Measurements from ENCODE around the gene DNAJC7. TPM values are rescaled to one million over a fixed set of nuclear protein-coding genes. Genes with fewer than 3 reads are reported as not detected.

Gene DNAJC7
- total and polyA plus RNA-seq, 4 donors: 68.2 to 84.2 (median 74.3) TPM

DNA sequence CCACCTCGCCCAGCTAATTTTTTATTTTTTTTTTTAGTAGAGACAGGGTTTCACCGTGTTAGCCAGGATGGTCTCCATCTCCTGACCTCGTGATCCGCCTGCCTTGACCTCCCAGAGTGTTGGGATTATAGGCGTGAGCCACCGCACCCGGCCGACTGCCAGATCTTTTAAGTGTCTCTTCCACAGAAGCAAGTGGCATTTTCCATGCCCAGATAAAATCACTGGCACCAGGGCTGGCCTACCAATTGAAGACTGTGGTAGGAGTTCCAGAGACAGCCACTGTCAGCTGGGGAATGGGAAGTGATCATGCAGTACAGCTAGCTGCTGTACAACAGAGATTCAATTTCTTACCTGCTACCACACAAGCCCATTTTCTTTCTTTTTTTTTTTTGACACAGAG is 32.8 kb downstream of the DNAJC7 start:
- no peak for DNase-seq
- WGBS, 2 donors: 94 to 96% methylated on average over 8 of the region's 8 CpGs
- Histone ChIP-seq H3K4me1 (ENCODE audit: control insufficient read depth in 1 of 2, insufficient read depth in 2 of 2, low read length in 2 of 2) (no peaks in the 10 kb centered on the region), H3K9me3 (ENCODE audit: control insufficient read depth, low read length) (no peaks in the 10 kb centered on the region), H3K36me3 (ENCODE audit: control insufficient read depth in 1 of 2, insufficient read depth in 2 of 2, low read length in 1 of 2) (peaks cover 10 to 12% of the 10 kb centered on the region in 2 donors), H3K27ac (ENCODE audit: low read depth in 1 of 2, low read length in 2 of 2) (no peak overlapping the region), H3K27me3 (ENCODE audit: control insufficient read depth in 1 of 2, insufficient read depth in 2 of 2, low read length in 1 of 2) (no peaks in the 10 kb centered on the region), H3K4me3 (ENCODE audit: low read length in 2 of 2) (no peak overlapping the region)
- ATAC-seq (ENCODE audit: low FRiP score): no peak
- intact Hi-C loops (cut with DNase I): no loop called here

DNA sequence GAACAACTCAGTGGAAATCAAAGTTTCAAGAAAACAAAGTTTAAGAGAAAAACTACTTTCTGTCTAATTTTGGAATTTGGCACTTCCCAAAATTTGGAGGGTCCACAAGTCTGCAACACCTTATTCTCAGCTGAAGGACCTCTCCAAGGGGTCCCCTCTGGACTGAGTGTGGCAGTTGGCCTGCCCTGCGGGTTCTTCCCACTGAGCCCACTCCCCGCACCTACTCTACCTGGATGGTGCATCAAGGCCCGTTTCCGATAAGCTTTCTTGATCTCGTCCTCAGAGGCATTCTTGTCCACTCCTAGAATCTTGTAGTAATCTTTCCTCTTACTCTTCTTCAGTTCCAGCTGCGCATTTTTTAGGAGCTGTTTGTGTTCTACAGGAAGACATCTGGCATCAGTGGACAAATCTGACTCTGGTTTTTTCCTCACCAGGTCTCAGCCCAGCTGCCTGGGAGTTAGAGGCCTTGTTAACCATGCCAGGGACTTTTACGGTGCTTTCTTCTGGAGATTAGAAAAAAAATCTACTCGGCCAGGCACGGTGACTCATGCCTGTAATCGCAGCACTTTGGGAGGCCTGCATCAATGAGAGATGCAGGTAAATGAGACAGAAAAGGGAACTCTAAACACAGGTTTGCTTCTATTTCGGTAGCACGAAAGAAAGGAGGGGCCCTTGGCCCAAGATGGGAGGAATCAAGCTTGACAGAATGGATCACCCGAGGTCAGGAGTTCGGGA is 35.0 kb downstream of the DNAJC7 start:
- WGBS, 2 donors: 78 to 82% methylated on average over 14 of the region's 14 CpGs
- H3K27me3 ChIP-seq (ENCODE audit: control insufficient read depth in 1 of 2, insufficient read depth in 2 of 2, low read length in 1 of 2): no peaks in the 10 kb centered on the region
- no peak overlapping the region for H3K27ac ChIP-seq (ENCODE audit: low read depth in 1 of 2, low read length in 2 of 2)
- no peaks in the 10 kb centered on the region for H3K9me3 ChIP-seq (ENCODE audit: control insufficient read depth, low read length)
- peaks cover 3 to 6% of the 10 kb centered on the region in 2 donors for H3K36me3 ChIP-seq (ENCODE audit: control insufficient read depth in 1 of 2, insufficient read depth in 2 of 2, low read length in 1 of 2)
- intact Hi-C loops (cut with DNase I): no loop called here
- ATAC-seq (ENCODE audit: low FRiP score) (no peak), DNase-seq (no peak)
- no peaks in the 10 kb centered on the region for H3K4me1 ChIP-seq (ENCODE audit: control insufficient read depth in 1 of 2, insufficient read depth in 2 of 2, low read length in 2 of 2)
- H3K4me3 ChIP-seq (ENCODE audit: low read length in 2 of 2): no peak overlapping the region

DNA sequence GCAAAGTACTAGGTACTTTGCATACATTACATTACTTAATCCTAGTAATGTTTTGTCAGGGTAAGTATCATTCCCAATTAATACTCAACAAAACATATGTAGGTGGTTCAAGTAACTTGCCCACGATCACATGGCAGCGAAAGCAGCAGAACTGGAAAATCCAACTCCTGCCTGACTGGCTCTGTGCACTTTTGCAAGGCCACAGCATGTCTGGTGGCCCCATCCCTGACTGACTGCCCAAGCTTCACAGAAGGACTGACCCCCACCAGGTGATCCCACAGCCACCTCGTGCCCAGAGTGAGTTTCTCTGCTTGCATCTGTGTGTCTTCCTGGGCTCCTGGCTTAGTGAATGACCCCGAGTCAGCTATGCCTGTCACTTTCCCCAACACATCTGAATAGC is 39.2 kb downstream of the DNAJC7 start:
- no peak overlapping the region for H3K4me3 ChIP-seq (ENCODE audit: low read length in 2 of 2)
- ATAC-seq (ENCODE audit: low FRiP score) (no peak), DNase-seq (peak in 1 of 2 donors; percentile 48)
- intact Hi-C loops (cut with DNase I): no loop called here
- peaks cover 0 to 15% of the 10 kb centered on the region in 2 donors for H3K36me3 ChIP-seq (ENCODE audit: control insufficient read depth in 1 of 2, insufficient read depth in 2 of 2, low read length in 1 of 2)
- H3K4me1 ChIP-seq (ENCODE audit: control insufficient read depth in 1 of 2, insufficient read depth in 2 of 2, low read length in 2 of 2): no peaks in the 10 kb centered on the region
- no peaks in the 10 kb centered on the region for H3K27me3 ChIP-seq (ENCODE audit: control insufficient read depth in 1 of 2, insufficient read depth in 2 of 2, low read length in 1 of 2)
- H3K9me3 ChIP-seq (ENCODE audit: control insufficient read depth, low read length): no peaks in the 10 kb centered on the region
- WGBS, 2 donors: 91% methylated on average over 4 of the region's 4 CpGs
- H3K27ac ChIP-seq (ENCODE audit: low read depth in 1 of 2, low read length in 2 of 2): no peak overlapping the region

DNA sequence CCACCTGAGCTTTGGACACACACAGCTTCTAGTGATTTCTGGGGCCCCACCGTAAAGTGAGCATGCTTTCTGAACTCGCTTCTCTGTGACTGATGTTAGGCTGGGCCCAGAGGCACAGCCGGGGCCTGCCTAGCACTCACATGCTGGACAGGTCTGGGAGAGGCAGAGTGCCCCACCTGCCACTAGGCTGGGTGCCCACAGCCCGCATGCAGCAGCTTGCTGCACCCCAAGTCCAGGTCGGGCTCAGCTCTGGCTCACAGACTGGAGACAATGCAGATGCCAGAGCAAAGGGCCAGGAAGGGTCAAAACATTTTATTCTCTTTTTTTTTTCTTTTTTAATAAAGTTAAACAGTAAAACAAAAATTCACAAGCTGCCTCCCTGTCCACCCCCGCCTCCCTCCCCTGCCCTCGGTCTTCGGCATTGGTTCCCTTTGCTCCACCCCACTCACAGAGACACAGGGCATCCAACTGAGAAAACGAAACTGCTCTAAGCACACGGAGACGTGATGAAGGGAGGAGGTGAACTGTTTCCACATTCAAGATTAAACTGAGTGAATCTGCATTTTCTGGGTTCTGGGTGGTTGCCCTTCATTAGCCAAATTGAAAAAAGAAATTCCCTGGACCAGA is 41.0 kb downstream of the DNAJC7 start:
- peak; percentile 27 for ATAC-seq (ENCODE audit: low FRiP score)
- WGBS, 2 donors: 67 to 69% methylated on average over 11 of the region's 11 CpGs
- peak in 1 of 2 donors; percentile 52 for DNase-seq
- no peaks in the 10 kb centered on the region for H3K9me3 ChIP-seq (ENCODE audit: control insufficient read depth, low read length)
- H3K4me1 ChIP-seq (ENCODE audit: control insufficient read depth in 1 of 2, insufficient read depth in 2 of 2, low read length in 2 of 2): no peaks in the 10 kb centered on the region
- H3K27ac ChIP-seq (ENCODE audit: low read depth in 1 of 2, low read length in 2 of 2): no peak overlapping the region
- intact Hi-C loops (cut with DNase I): no loop called here
- no peak overlapping the region for H3K4me3 ChIP-seq (ENCODE audit: low read length in 2 of 2)
- peaks cover 3 to 12% of the 10 kb centered on the region in 2 donors for H3K36me3 ChIP-seq (ENCODE audit: control insufficient read depth in 1 of 2, insufficient read depth in 2 of 2, low read length in 1 of 2)
- H3K27me3 ChIP-seq (ENCODE audit: control insufficient read depth in 1 of 2, insufficient read depth in 2 of 2, low read length in 1 of 2): no peaks in the 10 kb centered on the region

DNA sequence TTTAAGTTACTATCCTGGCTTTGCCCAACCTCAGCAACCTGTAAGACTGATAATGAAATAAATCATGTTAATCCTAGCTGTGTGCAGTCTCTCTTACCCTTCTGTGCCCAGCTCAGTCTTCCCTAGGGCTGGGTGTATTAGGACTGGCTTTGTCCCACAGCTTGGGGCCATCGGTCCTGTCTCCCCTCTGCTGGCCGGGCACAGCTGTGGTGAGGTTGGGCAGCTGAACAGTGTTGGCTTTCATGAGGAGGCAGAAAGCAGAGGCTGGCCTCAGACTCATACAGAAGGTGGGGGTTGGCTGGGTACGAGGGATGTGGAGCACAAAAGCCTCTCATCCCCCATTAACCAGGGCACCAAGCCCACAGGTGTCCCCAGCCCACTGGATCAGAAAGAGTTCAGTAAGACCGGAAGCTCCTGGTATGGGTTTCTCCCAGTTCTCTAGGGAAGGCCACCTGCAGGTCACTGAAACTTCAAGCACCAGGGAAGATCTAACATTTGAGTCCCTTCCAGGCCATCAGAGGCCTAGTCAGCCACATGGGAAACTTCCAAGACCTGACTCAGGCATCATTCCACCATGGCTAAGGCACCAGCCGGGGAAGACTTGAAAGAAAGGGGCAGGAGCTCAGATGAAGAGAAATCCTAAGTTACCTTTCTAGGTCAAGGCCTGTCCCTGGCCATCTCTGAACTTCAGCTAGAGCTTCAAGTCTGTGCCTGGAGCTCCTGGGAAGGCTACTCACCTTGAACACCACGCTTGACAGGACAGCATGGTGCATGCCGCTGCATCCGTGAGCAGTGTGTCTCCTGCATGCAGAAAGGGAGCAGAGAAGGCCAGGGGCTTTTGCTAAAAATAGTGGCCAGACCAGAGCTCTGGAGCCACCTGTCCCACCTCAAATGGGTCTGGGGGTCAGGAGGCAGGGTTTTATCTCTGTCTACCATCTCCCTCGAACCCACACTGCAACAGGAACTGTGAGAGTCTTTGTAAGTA is 41.8 kb downstream of the DNAJC7 start:
- ATAC-seq (ENCODE audit: low FRiP score): no peak
- no peaks in the 10 kb centered on the region for H3K4me1 ChIP-seq (ENCODE audit: control insufficient read depth in 1 of 2, insufficient read depth in 2 of 2, low read length in 2 of 2)
- DNase-seq: peak in 1 of 2 donors; percentile 61
- H3K27ac ChIP-seq (ENCODE audit: low read depth in 1 of 2, low read length in 2 of 2): no peak overlapping the region
- intact Hi-C loops (cut with DNase I): no loop called here
- WGBS, 2 donors: 75 to 79% methylated on average over 9 of the region's 9 CpGs
- H3K36me3 ChIP-seq (ENCODE audit: control insufficient read depth in 1 of 2, insufficient read depth in 2 of 2, low read length in 1 of 2): peaks cover 3 to 12% of the 10 kb centered on the region in 2 donors
- no peaks in the 10 kb centered on the region for H3K27me3 ChIP-seq (ENCODE audit: control insufficient read depth in 1 of 2, insufficient read depth in 2 of 2, low read length in 1 of 2)
- no peak overlapping the region for H3K4me3 ChIP-seq (ENCODE audit: low read length in 2 of 2)
- no peaks in the 10 kb centered on the region for H3K9me3 ChIP-seq (ENCODE audit: control insufficient read depth, low read length)

GRCh38 chr17:41974658-41975057 is 42.6 kb downstream of the DNAJC7 start:
- intact Hi-C loops (cut with DNase I): no loop called here
- WGBS, 2 donors: 91 to 94% methylated on average over 5 of the region's 5 CpGs
- ATAC-seq (ENCODE audit: low FRiP score): no peak
- Histone ChIP-seq H3K27ac (ENCODE audit: low read depth in 1 of 2, low read length in 2 of 2) (no peak overlapping the region), H3K36me3 (ENCODE audit: control insufficient read depth in 1 of 2, insufficient read depth in 2 of 2, low read length in 1 of 2) (peaks cover 3 to 12% of the 10 kb centered on the region in 2 donors), H3K9me3 (ENCODE audit: control insufficient read depth, low read length) (no peaks in the 10 kb centered on the region), H3K27me3 (ENCODE audit: control insufficient read depth in 1 of 2, insufficient read depth in 2 of 2, low read length in 1 of 2) (no peaks in the 10 kb centered on the region), H3K4me3 (ENCODE audit: low read length in 2 of 2) (no peak overlapping the region), H3K4me1 (ENCODE audit: control insufficient read depth in 1 of 2, insufficient read depth in 2 of 2, low read length in 2 of 2) (no peaks in the 10 kb centered on the region)
- DNase-seq: peak in 1 of 2 donors; percentile 68

DNA sequence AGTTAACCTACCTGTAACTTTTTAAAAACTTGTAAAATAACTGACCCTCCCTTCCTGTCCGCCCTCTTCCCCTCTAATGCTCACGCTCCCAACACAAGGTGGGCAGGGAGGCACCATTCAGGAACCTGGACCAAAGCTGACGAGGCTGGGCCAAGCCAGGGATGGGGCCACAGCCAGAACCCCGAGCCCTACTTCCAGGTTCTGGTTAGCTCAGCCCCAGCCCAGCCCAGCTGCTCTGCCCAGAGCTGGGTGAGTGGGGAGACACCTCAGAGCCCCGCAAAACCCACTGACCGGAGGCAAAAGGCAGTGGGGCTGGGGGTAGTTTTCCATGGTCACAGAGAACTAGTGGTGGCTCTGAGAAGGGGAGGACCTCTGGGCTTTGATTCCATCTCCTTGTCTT is 43.2 kb downstream of the DNAJC7 start:
- intact Hi-C loops (cut with DNase I): no loop called here
- no peaks in the 10 kb centered on the region for H3K4me1 ChIP-seq (ENCODE audit: control insufficient read depth in 1 of 2, insufficient read depth in 2 of 2, low read length in 2 of 2)
- H3K4me3 ChIP-seq (ENCODE audit: low read length in 2 of 2): no peak overlapping the region
- H3K27ac ChIP-seq (ENCODE audit: low read depth in 1 of 2, low read length in 2 of 2): no peak overlapping the region
- no peaks in the 10 kb centered on the region for H3K27me3 ChIP-seq (ENCODE audit: control insufficient read depth in 1 of 2, insufficient read depth in 2 of 2, low read length in 1 of 2)
- H3K36me3 ChIP-seq (ENCODE audit: control insufficient read depth in 1 of 2, insufficient read depth in 2 of 2, low read length in 1 of 2): peaks cover 3 to 12% of the 10 kb centered on the region in 2 donors
- DNase-seq: peak in 1 of 2 donors; percentile 45
- no peak for ATAC-seq (ENCODE audit: low FRiP score)
- no peaks in the 10 kb centered on the region for H3K9me3 ChIP-seq (ENCODE audit: control insufficient read depth, low read length)
- 73 to 87% methylated on average over 6 of the region's 6 CpGs for WGBS, 2 donors

DNA sequence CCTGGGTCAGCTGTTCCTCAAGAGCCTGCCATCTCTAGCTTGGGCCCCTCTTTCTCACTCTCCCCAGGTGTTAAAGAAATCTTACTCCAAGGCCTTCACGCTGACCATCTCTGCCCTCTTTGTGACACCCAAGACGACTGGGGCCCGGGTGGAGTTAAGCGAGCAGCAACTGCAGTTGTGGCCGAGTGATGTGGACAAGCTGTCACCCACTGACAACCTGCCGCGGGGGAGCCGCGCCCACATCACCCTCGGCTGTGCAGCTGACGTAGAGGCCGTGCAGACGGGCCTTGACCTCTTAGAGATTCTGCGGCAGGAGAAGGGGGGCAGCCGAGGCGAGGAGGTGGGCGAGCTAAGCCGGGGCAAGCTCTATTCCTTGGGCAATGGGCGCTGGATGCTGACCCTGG is 43.8 kb downstream of the DNAJC7 start:
- H3K4me1 ChIP-seq (ENCODE audit: control insufficient read depth in 1 of 2, insufficient read depth in 2 of 2, low read length in 2 of 2): no peaks in the 10 kb centered on the region
- intact Hi-C loops (cut with DNase I): no loop called here
- H3K36me3 ChIP-seq (ENCODE audit: control insufficient read depth in 1 of 2, insufficient read depth in 2 of 2, low read length in 1 of 2): peaks cover 3 to 15% of the 10 kb centered on the region in 2 donors
- no peaks in the 10 kb centered on the region for H3K9me3 ChIP-seq (ENCODE audit: control insufficient read depth, low read length)
- peak in 1 of 2 donors; percentile 70 for DNase-seq
- H3K27me3 ChIP-seq (ENCODE audit: control insufficient read depth in 1 of 2, insufficient read depth in 2 of 2, low read length in 1 of 2): no peaks in the 10 kb centered on the region
- WGBS, 2 donors: 74 to 80% methylated on average over 19 of the region's 19 CpGs
- no peak overlapping the region for H3K27ac ChIP-seq (ENCODE audit: low read depth in 1 of 2, low read length in 2 of 2)
- no peak overlapping the region for H3K4me3 ChIP-seq (ENCODE audit: low read length in 2 of 2)
- no peak for ATAC-seq (ENCODE audit: low FRiP score)

Measured in aorta (tissue), 5 donors.